Pancreas (tissue), 10 donors: ENCODE results near the gene KRT7. TPM values are rescaled to one million over a fixed set of nuclear protein-coding genes. Genes with fewer than 3 reads are reported as not detected.
A peak's percentile ranks its signal among the peaks of the same experiment; 100 is the strongest.

ENCODE experiments used
- ATAC-seq, 4 donors: fragments of 200-7000 bp; cut with Tn5 transposase; one replicate each; pipeline versions ENCODE4 v1.8.0 to v1.9.1; 2020; ENCODE audit warnings: mild to moderate bottlenecking in 4 of 4, moderate library complexity in 4 of 4
- DNase-seq, 6 donors: peaks; one replicate each; pipeline ENCODE4 v3.0.0-alpha.2; 2020
- FAIRE-seq: peaks from 2 replicates; lab custom pipeline; 2012; peaks lifted over from hg19 to GRCh38; lab: Jason Lieb, UNC
- H3K27ac ChIP-seq, 4 donors: fragments of 200-600 bp; sonication (generic); 1 replicate in 3 of 4; 2 replicates in 1 of 4; pipeline versions ENCODE4 v1.5.0 to v1.8.0; 2020
- H3K27me3 ChIP-seq, 4 donors: fragments of 200-600 bp; one replicate each; pipeline ENCODE4 v1.8.0; 2021
- H3K36me3 ChIP-seq, 3 donors: fragments of 200-600 bp; sonication (generic) in 1 of 3; one replicate each; pipeline versions ENCODE4 v1.5.0 to v1.8.0; 2020 to 2021
- H3K4me1 ChIP-seq, 3 donors: fragments of 200-600 bp; one replicate each; pipeline ENCODE4 v1.8.0; 2021
- H3K4me3 ChIP-seq, 4 donors: fragments of 200-600 bp; sonication (generic) in 2 of 4; one replicate each; pipeline versions ENCODE4 v1.5.0 to v1.8.0; 2020 to 2021
- H3K9me3 ChIP-seq, 4 donors: fragments of 200-600 bp; one replicate each; pipeline ENCODE4 v1.8.0; 2021
- WGBS, 2 donors: extraction: QIAGEN DNeasy Blood & Tissue Kit; methylation state at CpG; one replicate each; pipeline ENCODE4 v1.1.7; 2013; 5-methylcytosine and 5-hydroxymethylcytosine counted together
- intact Hi-C, 3 donors: fragments of 100-400 bp; cut with DNase I; formaldehyde crosslinking; loops; one replicate each; pipeline versions ENCODE4 v1.11.1 to v1.14.2; 2022
- polyA plus RNA-seq, 2 donors: library from polyadenylated mRNA; stranded (reverse); fragments of 200-250 nt; gene quantifications; one replicate each; pipeline ENCODE4 v1.2.3, GENCODE V29; 2013
- total RNA-seq, 6 donors: library from RNA; stranded (reverse); fragmentation: NEBNext Ultra II Directional in 4 of 6; extraction: Animal tissue kit (Norgen Biotek cat#: 25700) in 4 of 6; gene quantifications; one replicate each; pipeline versions ENCODE4 v1.2.1 to v1.2.4, GENCODE V29; 2021 to 2023
- TF ChIP-seq, protein P1 (sequence below), 4 donors: fragments of 200-600 bp; sonication (generic) in 3 of 4; IDR thresholded peaks; one replicate each; pipeline versions ENCODE4 v1.5.0 to v1.8.0; 2021; ENCODE audit warnings: antibody characterized with exemption in 4 of 4
- donor health status: healthy with polysubstance abuse.
- donor health status: DM: no; HTN: no; CAD: no; lungs with moderate emphysema.
- donor health status: DM: no; HTN: no; CAD: no.
- donor health status: control.
- donor health status: control.
- donor health status: Bipolar disorder and iron deficiency.
- donor health status: DM: yes; HTN: yes; CAD: no.
- donor health status: DM: no; HTN: no; CAD: no.
- donor health status: DM: no; HTN: no; CAD: no.
- donor health status: DM: yes; HTN: yes; CAD: no.

KRT7 gene
- total and polyA plus RNA-seq, 8 donors: 57.5 to 336 (median 116) TPM

DNA sequence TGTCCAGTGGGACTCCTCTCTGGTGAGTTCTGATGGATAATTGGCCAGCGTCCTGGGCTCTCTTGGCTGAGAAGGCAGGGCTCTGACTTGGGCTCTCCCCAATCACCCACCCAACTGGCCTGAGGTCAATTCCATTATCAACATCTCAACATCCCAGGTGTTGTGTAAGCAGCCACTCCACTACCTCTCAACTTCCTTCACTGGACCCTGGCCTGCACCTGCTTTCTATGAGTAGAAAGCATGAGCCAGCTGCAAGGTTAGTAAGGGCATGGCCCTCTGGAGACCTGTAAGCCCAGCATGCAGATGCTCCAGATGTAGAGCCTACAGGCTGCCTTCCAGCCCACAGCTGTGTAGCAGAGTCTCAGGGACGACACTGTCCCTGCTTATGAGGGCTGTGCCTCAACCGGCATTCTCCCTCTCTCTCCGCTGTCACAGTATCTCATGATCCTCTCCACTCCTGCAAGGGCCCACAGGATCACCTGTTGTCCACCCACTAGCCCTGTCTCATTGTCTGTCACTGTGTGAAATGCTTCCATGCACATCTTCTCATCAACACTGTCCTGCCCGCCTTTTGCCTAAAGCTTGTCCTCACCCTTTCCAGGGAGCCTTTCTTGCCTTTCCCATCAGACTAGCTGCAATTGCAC is 63.7 kb downstream of the KRT7 start:
- TF ChIP-seq, protein P1, sequence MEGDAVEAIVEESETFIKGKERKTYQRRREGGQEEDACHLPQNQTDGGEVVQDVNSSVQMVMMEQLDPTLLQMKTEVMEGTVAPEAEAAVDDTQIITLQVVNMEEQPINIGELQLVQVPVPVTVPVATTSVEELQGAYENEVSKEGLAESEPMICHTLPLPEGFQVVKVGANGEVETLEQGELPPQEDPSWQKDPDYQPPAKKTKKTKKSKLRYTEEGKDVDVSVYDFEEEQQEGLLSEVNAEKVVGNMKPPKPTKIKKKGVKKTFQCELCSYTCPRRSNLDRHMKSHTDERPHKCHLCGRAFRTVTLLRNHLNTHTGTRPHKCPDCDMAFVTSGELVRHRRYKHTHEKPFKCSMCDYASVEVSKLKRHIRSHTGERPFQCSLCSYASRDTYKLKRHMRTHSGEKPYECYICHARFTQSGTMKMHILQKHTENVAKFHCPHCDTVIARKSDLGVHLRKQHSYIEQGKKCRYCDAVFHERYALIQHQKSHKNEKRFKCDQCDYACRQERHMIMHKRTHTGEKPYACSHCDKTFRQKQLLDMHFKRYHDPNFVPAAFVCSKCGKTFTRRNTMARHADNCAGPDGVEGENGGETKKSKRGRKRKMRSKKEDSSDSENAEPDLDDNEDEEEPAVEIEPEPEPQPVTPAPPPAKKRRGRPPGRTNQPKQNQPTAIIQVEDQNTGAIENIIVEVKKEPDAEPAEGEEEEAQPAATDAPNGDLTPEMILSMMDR (IDR thresholded peaks at IDR 0.05): no peak
- H3K27me3 ChIP-seq: no peaks in the 10 kb centered on the region
- ATAC-seq (no peak), DNase-seq (peak in 1 of 6 donors; percentile 16), FAIRE-seq (no peak)
- H3K9me3 ChIP-seq: no peaks in the 10 kb centered on the region
- no peak overlapping the region for H3K4me3 ChIP-seq
- no peaks in the 10 kb centered on the region for H3K4me1 ChIP-seq
- H3K27ac ChIP-seq: no peak overlapping the region
- no peaks in the 10 kb centered on the region for H3K36me3 ChIP-seq
- 95 to 96% methylated on average over 5 of the region's 5 CpGs for WGBS, 2 donors
- intact Hi-C loops: no loop called here

Other genes with a start within 250 kb of the KRT7 start
- 10 to 100 TPM in 3 of 6 donors, 1 to 10 TPM in 3; 7.1 to 18.0 (median 11.0) TPM for gene TAMALIN, start 226.3 kb upstream of the KRT7 start, total RNA-seq
- 10 to 100 TPM; 25.4 to 51.6 TPM for gene TAMALIN, start 226.3 kb upstream of the KRT7 start, polyA plus RNA-seq
- gene NR4A1, start 181.8 kb upstream of the KRT7 start, total RNA-seq: 10 to 100 TPM; 11.7 to 55.2 (median 22.0) TPM
- gene NR4A1, start 181.8 kb upstream of the KRT7 start, polyA plus RNA-seq: 10 to 100 TPM; 76.4 to 85.4 TPM
- 10 to 100 TPM; 13.6 to 20.4 (median 18.7) TPM for gene ATG101, start 163.3 kb upstream of the KRT7 start, total RNA-seq
- gene ATG101, start 163.3 kb upstream of the KRT7 start, polyA plus RNA-seq: 10 to 100 TPM; 23.0 to 31.7 TPM
- gene SMIM41, start 153.5 kb upstream of the KRT7 start, total RNA-seq: under 1 TPM in 2 of 6 donors, not detected in 4; 0.09 to 0.20 TPM
- under 1 TPM in 1 of 2 donors, not detected in 1; 0.19 TPM for gene SMIM41, start 153.5 kb upstream of the KRT7 start, polyA plus RNA-seq
- 10 to 100 TPM in 3 of 6 donors, 1 to 10 TPM in 3; 4.8 to 18.3 (median 9.0) TPM for gene KRT80, start 41.2 kb upstream of the KRT7 start, total RNA-seq
- 1 to 10 TPM; 8.1 to 9.1 TPM for gene KRT80, start 41.2 kb upstream of the KRT7 start, polyA plus RNA-seq
- gene KRT86, start 41.4 kb downstream of the KRT7 start, total RNA-seq: 1 to 10 TPM in 4 of 6 donors, under 1 TPM in 2; 0.60 to 3.3 (median 1.6) TPM
- 1 to 10 TPM; 1.5 to 3.2 TPM for gene KRT86, start 41.4 kb downstream of the KRT7 start, polyA plus RNA-seq
- under 1 TPM in 2 of 6 donors, not detected in 4; 0.22 to 0.76 TPM for gene KRT81, start 58.3 kb downstream of the KRT7 start, total RNA-seq
- under 1 TPM; 0.38 to 0.66 TPM for gene KRT81, start 58.3 kb downstream of the KRT7 start, polyA plus RNA-seq
- gene KRT83, start 88.2 kb downstream of the KRT7 start, total RNA-seq: not detected
- not detected for gene KRT83, start 88.2 kb downstream of the KRT7 start, polyA plus RNA-seq
- gene KRT85, start 134.2 kb downstream of the KRT7 start, total RNA-seq: not detected
- not detected for gene KRT85, start 134.2 kb downstream of the KRT7 start, polyA plus RNA-seq
- not detected for gene KRT84, start 152.4 kb downstream of the KRT7 start, total RNA-seq
- not detected for gene KRT84, start 152.4 kb downstream of the KRT7 start, polyA plus RNA-seq
- gene KRT82, start 173.1 kb downstream of the KRT7 start, total RNA-seq: not detected
- gene KRT82, start 173.1 kb downstream of the KRT7 start, polyA plus RNA-seq: not detected
- not detected for gene KRT75, start 201.1 kb downstream of the KRT7 start, total RNA-seq
- not detected for gene KRT75, start 201.1 kb downstream of the KRT7 start, polyA plus RNA-seq
- gene KRT6B, start 218.9 kb downstream of the KRT7 start, total RNA-seq: 1 to 10 TPM in 2 of 6 donors, under 1 TPM in 3, not detected in 1; 0.08 to 3.6 (median 0.20) TPM
- under 1 TPM in 1 of 2 donors, not detected in 1; 0.23 TPM for gene KRT6B, start 218.9 kb downstream of the KRT7 start, polyA plus RNA-seq
- gene KRT6C, start 240.6 kb downstream of the KRT7 start, total RNA-seq: not detected
- gene KRT6C, start 240.6 kb downstream of the KRT7 start, polyA plus RNA-seq: not detected